HG02623 (cell line): ENCODE data around the gene NYAP2.

ENCODE experiments used
- ATAC-seq: cut with Tn5 transposase; IDR thresholded peaks from one replicate; pipeline ENCODE4 v1.9.1; 2021; ENCODE audit warnings: moderate library complexity; ENCODE audit not compliant: unreplicated experiment

Gene NYAP2

DNA sequence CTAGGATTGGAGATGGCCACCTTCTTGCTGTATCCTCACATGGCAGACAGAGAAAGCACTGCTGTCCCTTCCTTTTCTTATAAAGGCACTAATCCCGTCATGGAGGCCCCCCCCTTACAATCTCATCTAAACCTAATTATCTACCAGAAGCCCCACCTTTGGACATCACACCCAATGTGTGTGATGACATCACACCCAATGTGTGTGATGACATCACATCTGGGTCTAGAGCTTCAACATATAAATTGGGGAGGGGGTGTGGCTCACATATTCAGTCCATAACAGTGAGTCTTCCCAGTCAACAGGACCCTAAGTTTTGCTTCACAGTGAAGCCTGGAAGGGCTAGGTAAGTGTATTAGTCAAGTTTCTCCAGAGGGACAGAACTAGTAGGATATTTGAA lies 213.1 kb downstream of the NYAP2 start:
- ATAC-seq = no peak

DNA sequence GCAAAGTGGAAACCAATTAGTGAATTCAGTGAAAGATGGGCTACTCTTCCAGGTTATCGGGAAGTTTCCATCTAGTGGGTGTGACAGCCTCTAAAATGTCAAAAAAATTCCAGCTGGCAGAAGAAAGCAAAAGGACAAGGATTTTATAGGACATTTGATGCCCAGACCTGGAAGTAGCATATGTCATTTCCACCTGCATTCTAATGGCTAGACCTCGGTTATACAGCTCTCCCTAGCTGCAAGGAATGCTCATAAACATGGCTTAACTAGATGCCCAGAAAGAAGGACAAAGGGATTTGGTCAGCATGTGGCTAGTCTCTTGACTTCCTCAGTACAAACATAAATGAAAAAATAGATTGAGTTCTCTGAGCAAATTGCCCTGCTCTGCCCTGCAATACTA lies 215.4 kb downstream of the NYAP2 start:
- no peak for ATAC-seq

DNA sequence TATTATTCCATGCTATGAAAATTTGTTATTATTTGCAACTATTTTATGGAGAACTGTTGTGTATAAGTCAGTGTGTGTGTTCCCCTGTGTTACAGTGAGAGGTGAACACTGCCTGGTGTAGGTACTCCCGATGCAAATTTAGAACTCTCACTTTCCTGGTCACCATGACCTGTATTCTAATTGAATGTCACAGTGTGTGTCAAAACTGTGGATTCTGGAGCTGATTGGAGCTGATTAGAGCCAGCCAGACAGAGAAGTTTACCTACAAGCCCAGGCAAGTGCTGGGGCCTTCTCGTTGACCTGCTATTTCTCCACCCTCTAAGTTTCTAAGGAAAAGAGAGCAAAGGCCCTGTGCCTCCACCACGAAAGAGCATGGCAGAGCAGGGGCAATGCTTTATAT lies 216.0 kb downstream of the NYAP2 start:
- ATAC-seq = no peak

DNA sequence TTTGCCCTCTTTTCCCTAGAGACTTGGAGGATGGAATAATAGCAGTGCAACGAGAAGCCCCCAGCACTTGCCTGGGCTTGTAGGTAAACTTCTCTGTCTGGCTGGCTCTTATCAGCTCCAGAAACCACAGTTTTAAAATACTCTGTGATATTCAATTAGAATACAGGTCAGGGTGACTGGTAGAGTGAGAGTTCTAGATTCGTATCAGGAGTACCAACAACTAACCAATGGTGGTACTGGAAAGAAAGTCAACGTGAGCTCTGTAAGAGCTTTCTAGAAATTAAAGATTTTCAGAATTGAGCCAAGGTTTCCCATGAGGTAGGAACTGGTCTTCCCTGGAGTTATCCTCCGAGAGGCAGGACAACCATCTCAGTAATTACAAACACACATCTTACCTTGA lies 216.9 kb downstream of the NYAP2 start:
- no peak for ATAC-seq

DNA sequence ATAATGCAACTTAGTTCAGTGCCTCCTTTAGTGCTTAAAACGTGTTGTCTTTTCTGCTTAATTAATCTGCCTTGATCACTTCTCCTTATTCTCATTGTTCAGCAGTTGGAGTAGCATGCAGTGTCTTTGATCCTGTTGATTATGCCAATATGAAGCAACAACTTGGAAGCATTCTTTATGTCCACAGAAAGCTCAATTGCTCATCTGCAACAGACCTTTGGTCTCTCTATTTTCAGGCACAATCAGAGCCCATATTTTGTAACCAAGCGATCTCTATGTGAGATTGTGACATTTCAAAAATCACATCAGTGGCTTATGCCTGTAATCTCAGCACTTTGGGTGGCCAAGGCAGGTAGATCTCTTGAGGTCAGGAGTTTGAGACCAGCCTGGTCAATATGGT lies 217.3 kb downstream of the NYAP2 start:
- no peak for ATAC-seq

DNA sequence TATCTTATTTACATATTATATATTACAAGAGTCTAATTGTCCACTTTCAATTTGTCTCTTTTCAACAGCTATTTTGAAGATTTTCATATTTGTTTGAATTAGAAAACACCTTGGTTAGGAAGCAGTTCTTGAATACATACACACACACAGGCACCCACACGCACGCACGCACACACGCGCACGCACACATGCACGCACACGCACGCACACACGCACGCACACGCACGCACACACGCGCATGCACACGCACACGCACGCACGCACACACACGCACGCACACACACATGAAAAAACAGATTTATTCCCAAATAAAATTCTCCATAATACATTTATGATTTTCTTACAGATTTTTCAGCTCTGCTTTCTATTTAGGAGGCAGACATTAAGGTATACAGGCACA lies 220.7 kb downstream of the NYAP2 start:
- ATAC-seq = no peak

DNA sequence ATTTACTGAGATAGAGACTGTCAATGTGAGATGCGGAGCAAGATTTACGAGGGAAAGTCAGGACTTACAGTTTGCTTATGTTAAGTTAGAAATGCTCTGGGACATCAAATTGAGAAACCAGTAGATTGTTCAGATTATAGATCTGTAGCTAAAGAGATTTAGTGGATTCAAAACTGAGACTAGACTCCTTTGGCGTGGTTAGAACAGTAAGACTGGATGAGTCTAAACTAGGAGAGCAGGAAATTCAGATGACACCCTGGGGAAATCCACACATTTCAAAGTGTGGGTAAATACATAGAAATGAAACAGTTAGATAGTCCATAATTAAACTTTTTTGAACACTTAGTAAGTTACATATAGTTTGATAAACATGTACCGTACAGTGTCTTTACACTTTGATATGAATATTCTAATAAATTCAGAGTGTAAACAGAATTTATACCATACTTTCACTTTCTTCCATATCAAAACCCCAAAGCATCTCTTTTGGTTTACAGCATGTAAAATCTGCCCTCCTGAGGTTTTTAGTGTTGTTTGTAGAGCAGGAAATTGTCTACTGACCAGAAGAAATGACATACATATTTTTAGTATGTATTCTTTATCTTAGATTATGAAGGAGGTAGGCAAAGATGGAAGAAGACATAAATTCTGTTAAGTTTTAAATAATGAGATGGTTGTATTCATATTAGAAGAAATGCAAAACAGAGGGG lies 231.5 kb downstream of the NYAP2 start:
- no peak for ATAC-seq

DNA sequence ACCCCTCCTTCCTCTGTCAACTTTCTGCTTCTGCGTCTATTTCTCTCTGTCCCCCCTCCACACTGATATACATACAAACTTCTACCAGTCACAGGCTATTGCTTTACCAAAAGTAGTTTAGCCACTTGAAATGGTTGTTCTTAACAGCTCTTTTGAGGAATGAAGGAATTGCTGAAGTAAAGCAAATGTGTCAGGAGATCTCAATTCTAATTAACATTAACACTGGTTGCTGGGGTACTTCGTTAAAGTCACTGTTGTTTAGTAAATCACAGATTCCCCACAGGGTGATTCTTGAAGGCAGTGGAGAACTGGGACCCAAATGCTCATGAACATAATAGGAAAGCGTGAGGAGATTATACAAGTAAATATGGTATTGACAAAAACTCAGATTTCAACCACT lies 232.8 kb downstream of the NYAP2 start:
- ATAC-seq = no peak

DNA sequence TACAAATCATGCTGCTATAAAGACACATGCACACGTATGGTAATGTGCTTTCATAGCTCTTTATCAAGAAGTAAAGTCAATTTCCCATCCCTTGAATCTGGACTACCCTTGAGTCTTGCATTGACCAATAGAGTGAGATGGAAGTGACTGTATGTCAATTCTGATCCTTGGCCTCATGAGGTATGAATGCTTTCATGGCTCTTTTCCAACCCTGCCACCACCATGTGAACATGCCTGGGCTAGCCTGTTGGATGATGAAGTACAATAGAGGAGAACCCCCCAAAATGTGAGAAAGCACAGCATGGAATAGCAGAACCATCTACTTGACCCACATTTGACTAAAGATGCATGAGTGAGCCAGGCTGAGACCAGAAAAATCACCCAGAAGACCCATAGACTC lies 237.0 kb downstream of the NYAP2 start:
- no peak for ATAC-seq

DNA sequence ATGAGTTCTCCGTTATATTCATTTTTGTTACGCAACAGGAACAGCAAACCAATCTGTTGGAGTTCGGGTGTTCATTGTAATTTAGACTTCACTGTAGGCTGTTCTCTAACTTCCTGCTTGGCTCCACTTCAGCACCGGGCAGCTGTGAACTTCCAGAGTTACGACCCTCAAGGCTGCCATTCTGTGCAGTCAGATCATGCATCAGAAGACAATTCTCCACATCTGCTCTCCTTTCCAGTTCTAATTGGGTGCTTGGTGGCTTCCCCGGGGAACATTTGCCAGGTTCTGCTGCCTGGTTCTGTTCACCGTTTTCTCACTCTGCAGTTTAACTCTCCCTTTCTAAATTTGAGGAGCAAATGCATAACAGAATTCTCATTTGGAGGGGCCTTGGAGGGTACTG lies 237.7 kb downstream of the NYAP2 start:
- no peak for ATAC-seq

DNA sequence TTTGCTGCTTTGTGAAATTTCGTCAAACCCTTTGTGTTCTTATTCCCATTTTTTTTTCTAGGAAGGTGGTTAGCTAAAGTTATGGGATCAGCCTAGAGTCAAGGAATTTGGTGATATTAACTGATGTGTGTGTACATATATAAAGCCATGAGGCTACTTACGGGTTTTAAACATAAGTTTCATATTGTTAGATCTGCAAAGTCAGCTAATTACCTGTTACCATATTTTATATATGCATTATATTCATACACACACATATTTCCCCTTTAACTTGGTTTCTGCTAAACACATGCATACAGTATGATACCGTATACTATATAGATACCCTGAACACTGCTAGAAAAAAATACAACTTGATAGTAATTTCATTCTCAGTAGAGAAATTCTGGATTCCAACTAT lies 241.0 kb downstream of the NYAP2 start:
- ATAC-seq = no peak

DNA sequence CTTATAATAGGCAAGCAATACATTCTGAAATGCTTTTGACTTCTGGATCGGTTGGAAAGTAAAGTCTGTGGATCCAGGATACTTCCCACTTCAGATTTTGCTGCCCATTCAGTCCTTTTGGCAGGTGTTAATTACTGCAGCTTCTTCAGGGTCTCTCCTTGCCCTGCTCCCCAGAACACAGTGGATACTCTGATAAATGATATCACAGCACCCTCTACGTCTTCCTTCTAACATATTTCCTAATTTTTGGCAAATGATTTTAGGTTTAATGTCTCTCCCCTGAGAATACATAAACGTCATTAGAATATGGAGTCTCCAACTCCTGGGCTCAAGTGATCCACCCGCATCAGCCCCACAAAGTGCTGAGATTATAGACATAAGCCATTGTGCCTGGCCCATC lies 249.8 kb downstream of the NYAP2 start:
- no peak for ATAC-seq

DNA sequence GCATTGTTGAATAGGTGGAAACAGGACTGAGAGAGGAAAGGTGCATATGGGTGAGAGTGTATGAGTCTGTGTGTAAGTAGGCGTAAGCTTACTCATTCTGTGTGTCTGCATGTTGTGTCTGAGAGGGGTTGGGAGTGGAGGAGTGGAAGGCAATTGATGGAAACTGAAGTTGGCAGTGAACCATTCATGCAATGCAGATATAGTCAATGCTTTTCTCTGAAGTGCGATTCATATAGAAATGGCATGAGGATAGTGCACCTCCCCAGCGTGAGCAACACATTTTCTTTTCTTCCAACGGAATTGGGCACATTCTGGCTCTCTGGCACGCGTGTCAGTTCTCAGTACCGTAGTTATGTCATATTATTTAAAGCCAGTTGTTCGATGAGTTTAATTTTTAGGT lies 250.5 kb downstream of the NYAP2 start:
- ATAC-seq = no peak

DNA sequence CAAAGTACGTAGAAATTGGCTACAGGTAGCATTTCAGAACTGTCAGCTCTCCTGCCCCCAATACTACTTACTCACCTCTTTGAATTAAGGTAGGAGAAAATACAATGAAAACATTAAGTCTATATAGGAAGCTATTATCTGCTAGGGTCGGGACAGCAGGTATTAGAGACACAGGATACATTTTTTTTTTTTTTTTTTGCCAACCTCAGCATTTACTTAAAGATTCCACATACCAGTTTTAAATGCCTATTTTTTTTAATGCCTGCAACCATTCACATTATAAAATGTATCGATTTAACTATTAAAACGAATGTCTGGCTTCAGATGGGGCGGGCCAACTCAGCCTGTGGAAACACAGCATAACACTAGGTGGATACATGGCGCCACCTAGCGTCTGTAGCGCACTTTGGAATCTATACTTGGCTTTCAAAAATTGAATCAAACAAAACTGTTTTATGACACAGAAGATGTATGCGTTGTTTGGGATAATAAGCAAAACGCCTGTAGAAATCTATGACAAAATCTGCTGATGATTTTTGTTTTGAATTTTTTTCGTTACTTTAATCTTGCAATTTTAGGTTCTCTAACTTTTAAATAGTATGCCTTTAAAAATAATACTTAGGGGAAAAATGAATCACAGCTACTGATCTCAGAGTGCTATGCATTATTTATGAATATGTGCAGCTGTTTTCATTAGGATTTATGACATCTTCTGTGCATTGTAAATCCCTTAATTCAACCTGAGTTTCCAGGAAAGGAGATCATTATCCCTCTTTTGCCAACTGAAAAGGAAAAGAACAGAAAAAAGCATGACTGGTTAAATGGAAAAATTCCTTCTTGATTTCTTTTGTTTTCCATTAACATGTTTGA lies 261.0 kb downstream of the NYAP2 start:
- peak; percentile 87 for ATAC-seq

DNA sequence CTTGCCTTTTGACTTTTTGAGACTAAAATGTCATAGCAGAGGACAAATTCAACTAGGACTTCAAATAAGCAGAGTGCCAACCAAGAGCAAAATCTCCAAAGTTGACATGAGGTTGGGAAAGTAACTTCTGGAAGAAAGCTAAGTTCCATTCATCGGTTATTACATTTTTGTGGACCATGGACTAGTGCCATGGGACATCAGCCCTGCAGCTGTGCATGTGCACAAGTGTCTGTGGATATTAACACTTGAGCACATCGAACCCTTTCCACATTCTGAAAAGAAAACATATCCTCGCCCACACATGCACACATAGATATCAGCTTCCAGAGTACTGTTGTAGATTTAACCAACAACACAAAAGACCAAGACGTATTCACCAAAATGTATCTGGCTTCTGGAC lies 262.6 kb downstream of the NYAP2 start:
- ATAC-seq = no peak

DNA sequence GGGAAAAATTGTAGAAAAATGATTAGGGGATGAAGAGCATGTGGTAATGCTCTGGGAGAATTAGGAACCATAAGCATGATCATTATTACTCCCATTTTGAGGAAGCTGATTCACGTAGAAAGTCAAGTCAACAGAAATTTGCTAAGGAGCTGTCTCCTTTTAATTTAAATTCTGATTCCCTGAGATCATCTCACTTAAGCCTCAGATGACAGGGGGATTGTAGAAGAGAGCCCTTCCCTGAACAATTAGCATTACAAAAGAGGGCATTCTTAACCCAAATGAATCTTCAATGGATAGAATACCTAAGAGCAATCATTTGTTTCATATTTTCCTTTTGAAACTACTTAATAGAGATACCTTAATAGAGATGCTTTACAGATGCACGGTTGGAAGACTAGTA lies 267.9 kb downstream of the NYAP2 start:
- no peak for ATAC-seq

DNA sequence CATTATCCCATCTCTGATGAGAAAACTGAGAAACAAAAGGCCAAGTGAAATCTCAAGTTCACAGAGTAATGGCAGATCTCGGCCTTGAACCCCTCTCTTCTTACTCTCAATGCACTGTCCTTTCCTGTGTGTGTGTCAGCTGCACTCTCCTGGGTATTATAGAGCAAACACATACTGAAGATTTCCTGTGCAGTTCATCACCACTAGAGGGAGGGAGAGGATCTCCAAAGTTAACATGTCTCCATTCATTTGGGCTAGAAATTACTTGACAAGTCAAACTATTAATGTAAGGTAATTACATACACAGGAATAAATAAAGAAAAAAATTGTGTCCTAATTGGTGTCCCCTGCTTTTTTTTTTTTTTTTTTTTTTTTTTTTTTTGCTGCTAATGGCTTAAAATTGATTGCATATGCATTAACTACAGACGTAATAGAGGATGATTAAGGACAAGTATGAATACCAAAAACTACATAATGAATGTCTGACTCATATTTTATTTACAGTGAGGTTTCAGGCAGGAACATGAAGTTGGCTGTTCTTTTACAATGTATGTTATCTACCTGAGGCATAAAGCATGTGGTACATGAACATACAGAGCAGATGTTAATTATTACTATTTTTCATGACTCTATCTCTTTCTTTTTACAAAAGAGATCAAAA lies 269.2 kb downstream of the NYAP2 start:
- ATAC-seq = peak; percentile 92

DNA sequence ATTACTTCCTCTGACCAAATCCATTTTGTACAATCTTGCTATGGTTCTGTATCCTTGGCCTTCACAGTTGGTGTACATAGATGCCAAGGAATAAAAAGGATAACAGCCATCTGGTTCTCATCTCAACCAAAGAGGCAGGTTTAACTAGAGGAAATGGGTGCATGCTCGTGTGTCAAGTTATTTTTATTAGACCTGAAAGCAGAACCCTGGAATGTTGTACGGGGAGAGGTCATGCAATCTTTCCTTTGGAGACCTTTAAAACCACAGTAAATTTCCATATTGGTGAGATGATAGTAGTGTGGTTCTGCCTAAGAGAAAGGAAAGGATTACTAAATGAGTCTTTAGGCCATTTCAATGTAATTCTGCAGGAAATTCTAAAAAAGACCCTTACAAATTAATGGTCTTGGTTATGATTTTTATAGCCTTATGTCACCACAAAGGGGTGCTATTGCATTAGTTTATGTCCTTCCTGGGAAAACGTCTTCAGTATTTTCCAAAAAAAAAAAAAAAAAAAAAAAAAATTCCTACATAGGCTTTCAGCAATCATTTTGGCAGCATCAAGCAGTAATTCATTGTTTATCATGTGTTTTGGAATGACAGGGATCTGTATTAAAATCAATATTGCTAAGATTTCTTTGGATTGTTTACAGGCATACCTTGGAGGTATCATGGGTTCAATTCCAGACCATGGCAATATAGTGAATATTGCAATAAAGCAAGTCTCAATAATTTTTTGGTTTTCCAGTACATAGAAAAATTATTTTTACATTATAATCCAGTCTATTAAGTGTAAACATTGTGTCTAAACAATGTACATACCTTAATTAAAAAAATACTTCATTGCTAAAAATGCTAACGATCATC lies 270.8 kb downstream of the NYAP2 start:
- no peak for ATAC-seq

DNA sequence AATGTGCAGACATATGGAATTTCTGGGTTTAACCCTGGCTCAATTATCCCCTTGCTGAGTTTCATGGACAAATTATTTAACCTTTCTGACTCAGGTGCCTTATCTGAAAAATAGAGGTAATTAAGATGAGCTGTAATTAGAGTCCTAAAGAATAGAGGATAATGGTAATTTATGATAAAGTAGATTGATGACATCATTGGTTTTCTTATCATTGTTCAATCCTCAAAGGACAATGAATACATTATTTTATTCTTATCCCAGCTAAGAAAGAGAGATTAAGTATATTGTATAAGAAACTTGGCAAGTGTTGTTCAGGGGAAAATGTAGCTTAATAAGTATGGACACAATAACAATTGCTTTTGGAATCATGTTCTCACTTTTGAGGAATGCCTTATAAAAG lies 279.3 kb downstream of the NYAP2 start:
- no peak for ATAC-seq

DNA sequence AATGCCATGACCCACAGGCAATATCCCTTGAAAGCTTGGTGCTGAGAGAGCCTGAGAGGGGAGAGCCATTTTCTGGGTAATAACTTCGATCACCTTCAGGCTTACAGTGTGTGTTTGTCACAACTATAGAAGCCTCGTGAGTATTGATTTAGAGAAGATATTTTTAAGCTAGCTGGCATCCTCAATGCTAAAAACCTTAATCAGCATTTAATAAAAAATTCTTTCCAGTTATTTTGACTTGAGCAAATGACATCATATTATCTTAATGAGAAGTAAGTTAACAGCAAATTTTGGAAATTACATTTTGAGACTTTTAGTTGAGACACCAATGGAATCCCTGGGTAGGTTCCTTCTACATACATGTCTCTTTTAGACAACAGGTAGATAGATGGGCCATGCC lies 283.7 kb downstream of the NYAP2 start:
- no peak for ATAC-seq

DNA sequence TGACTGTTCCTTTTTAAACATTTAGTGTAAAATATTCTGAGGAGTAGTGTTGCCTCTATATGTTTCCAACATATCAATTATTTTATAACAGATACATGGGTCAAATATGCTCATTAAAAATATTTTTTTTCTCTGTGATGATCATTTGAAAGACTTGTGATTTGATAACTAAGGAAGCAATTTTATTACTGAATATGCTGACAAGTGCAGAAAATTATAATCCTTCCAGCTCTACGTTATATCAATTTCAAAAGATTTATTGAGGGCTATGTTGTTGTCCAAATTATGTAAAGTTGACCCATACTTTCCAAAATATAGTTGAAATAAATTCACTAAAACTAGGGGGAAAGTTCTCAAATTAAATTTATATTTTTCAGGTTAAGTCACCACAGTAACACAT lies 290.6 kb downstream of the NYAP2 start:
- ATAC-seq = no peak
